ENCODE data around the gene RANBP9.

RANBP9 gene

DNA sequence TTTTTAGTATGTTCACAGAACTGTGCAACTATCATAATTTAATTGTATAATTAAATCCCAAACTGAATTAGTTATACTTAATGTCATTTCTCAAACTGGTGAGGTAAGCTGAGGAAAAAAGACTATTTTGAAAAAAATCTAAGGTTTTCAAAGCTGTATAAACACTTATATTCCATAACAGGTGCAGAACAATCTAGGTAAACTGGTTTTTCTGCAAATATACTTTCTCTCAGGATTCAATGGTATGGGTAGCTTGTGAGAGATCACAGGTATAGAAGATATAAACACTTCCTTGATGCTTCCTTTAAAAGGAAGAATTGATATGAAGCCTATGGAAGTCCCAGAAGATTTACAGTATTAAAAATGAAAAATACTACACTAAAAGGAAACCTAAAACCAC is 62.8 kb downstream of the RANBP9 start:
- no peak for DNase-seq

DNA sequence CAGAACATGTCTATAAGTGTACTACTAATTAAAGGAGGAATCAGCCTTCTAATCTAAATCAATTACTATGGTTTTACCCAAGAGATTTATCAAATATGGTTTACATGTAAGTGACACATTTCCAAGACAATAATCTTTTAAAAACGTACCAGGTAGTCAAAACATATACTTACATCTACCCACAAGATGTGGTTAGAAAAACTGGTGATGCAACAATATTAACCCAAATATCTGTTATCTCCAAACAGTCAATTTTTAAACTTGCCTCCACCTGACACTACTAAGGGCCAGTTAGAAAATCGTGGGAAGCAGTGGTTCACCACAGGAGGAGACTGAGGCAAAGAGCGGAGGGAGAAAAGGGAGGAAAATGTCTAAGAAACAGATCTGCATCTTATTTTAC is 68.5 kb downstream of the RANBP9 start:
- DNase-seq = no peak

DNA sequence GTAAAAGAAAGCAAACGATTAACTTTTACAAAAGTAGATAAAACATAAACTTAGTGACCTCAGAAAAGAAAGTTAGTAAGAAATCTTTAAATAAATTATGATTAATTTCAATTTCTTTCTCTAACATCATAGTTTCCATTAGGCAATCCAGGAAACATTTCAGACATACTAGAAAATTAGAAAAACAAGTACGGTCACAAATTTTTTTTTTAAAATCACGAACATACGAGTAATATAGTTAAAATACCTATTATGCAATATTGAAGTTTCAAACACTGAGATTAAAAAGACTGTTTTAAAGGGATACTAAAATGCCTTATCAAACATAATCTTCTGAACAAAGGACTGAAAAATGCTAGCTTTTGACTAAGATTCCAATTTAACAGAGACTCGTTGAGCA is 70.3 kb downstream of the RANBP9 start:
- no peak for DNase-seq

- peak in 1 of 4 experiments; percentile 3 for DNase-seq
Observed at GRCh38 chr6:13638626-13639025, 73.0 kb downstream of the RANBP9 start.

GRCh38 chr6:13638014-13638413 is 73.6 kb downstream of the RANBP9 start:
- no peak for DNase-seq

DNA sequence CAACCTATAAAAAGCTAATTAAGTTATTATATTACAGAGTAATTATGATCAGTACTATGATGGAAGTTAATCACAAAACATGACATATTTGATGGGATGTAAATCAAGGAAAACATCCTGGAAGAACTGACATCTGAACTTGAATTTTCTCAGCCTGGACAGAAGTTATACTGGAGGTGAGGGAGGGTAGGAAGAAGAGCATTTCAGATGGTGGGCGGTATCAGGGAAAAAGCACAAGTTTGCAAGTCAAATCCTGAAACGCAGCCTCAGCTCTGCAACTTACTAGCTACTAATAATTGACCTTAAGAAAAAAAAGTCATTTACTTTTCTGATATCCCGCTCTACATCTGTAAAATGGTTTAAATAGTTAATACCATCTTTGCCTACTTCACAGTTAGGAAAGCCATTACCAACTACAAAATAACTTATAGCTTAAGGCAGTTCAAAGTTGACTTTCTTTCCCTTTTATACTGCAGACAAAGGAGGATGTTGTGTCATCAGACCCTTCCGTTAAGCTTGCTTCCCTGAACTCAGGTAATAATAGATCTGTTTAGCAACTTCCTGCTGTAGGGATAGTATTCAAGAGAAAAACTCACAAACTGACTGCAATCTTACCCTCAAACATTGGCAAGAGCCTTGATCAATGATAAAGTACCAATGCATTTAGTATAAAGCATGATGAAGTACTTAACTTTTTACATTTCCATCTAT is 75.5 kb downstream of the RANBP9 start:
- DNase-seq = peak in 2 of 4 experiments; percentile 12 to 16

- DNase-seq = no peak
Observed at GRCh38 chr6:13633343-13633742, 78.3 kb downstream of the RANBP9 start.

GRCh38 chr6:13630499-13630898 is 81.1 kb downstream of the RANBP9 start:
- DNase-seq = no peak

DNA sequence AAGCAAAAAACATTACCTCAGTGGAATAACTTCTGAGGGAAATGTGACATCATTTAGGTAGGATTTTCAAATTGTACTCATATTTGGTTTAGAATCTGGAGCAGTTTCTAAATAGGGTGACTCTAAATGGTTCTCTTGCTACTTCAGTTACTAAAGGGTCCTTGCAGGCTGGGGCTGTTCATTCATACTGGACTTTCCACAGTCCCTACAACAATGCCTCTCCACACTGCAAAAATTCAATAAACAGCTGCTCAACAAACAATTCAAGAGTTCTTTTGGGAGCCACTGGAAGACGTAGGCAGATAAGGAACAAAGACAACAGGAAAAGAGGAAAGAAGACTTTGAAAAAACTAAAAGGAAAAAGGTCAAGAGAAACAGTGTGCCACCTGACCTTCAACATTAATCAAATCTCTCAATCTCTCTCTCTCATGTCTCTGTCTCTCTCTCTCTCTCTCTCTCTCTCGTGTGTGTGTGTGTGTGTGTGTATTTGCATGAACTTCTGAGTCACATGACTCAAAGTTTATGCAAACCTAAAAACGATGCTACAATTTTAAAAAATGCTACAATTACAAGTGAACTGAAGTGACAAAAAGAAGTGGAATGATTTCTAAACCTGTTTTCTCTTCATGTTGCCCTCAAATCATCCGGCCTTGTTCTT is 82.0 kb downstream of the RANBP9 start:
- no peak for DNase-seq

- DNase-seq = peak; percentile 7 to 35 (median 20)
Observed at GRCh38 chr6:13624871-13625288, 86.8 kb downstream of the RANBP9 start.

DNA sequence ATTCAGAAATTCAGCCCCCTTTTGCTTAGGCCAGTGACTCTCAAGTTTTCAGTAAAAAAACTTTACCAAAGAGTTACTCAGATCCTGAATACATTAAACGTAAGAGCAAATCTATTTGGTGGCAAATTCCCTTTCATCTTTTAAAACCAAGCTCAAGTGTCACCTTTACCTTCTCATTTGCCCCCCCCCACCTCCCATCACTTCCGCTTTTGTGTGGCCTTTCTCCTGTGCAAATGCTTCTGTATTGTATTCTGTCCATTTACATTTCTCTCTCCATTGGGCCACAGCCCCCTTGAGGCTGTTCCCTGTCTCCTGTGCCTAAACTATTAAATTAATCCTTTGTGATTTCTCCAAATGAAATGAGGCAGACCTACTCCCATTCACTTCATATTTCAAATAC is 94.6 kb downstream of the RANBP9 start:
- DNase-seq = no peak

GRCh38 chr6:13615792-13616120 is 95.9 kb downstream of the RANBP9 start:
- DNase-seq = peak in 2 of 4 experiments; percentile 51 to 69

- peak; percentile 99 to 100 (median 99) for DNase-seq
Observed at GRCh38 chr6:13614926-13615791, 96.5 kb downstream of the RANBP9 start, which contains the start of gene NOL7. Gene NOL7 (plus strand): TSS chr6:13615335. CDS start chr6:13615359, 24 bp downstream.

- DNase-seq = peak; percentile 49 to 78 (median 56)
Observed at GRCh38 chr6:13614126-13614925, 97.3 kb downstream of the RANBP9 start.

- DNase-seq = no peak
Observed at GRCh38 chr6:13613029-13613594, 98.5 kb downstream of the RANBP9 start.

DNA sequence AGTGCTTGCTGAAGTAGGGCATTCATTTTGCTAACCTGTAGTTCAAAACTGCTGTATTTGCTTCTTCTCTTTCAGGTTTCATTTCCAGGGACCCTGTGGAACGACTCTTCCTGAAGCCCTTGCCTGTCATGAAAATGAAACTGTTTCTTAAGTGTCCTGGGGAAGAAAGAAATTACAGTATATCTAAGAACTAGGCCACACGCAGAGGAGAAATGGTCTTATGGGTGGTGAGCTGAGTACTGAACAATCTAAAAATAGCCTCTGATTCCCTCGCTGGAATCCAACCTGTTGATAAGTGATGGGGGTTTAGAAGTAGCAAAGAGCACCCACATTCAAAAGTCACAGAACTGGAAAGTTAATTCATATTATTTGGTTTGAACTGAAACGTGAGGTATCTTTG is 99.9 kb downstream of the RANBP9 start:
- DNase-seq = no peak

GRCh38 chr6:13605634-13606033 is 106.0 kb downstream of the RANBP9 start:
- DNase-seq = no peak

DNA sequence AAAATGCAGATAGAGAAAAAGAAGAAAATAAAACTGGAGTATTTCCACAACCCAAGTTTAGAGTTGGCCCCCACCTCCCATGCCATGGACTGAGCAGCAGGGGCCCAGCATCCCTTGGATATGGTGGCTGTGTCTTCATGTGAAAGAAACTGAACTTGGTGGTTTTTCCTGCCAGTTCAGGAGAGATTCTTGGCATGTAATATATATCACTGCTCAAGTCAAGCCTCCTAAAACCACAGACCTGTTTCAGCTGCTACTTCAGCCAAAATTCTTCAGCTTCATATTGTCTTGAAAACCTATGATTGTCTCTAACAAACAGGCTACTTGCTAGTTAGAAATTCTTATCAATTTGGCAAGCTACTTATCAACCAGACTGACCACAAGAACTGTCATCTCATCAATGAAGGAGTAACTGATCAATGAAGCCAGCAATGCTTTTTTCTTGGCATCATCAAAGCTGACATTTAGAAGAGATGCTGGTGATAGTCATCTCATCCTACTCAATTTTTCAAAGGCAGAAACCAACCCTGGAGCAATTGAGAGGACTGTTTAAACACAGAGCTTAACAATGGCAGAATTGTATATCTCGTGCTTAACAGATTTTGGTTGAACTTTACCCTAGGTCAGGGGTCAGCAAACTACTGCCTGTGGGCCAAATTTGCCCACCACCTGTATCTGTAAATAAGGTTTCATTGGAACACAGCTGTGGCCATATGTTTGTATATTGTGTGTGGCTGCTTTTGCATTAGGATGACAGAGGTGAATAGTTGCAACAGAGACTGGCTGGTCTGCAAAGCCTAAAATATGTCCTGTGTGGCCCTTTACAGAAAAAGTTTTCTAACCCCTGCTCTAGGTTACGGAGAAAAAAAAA is 106.9 kb downstream of the RANBP9 start:
- DNase-seq = no peak

DNA sequence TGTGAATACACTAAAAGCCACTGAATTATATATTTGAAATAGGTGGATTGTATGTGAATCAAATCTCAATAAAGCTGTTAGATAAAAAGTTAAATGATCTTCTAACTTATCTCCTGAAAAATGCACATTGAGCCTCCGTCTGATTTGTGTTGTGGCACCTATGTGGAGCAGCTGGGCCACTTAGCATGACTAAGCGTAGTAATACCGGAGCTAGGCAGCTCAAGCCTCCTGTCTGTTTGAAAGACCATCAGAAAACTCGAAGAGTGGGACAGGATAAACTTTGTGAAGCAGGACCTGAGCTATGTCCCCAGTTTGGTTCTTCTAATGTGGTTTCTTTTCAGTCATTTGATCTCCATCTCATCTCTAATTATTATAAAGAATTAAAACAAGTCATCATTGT is 107.5 kb downstream of the RANBP9 start:
- DNase-seq = no peak

GRCh38 chr6:13600036-13600435 is 111.6 kb downstream of the RANBP9 start:
- no peak for DNase-seq

GRCh38 chr6:13597073-13597472 is 114.6 kb downstream of the RANBP9 start:
- DNase-seq = no peak
